ENCODE results near the gene GRM4.

The GRM4 gene

GRCh38 chr6:34106900-34107299, 39.0 kb downstream of the GRM4 start:
- no peak for DNase-seq (ENCODE audit: low read depth in 2 of 2)

GRCh38 chr6:34106421-34106820, 39.5 kb downstream of the GRM4 start:
- DNase-seq (ENCODE audit: low read depth in 2 of 2), result no peak

GRCh38 chr6:34104628-34105027, 41.3 kb downstream of the GRM4 start:
- no peak for DNase-seq (ENCODE audit: low read depth in 2 of 2)

- no peak for DNase-seq (ENCODE audit: low read depth in 2 of 2)
Measured at GRCh38 chr6:34104186-34104585, 41.7 kb downstream of the GRM4 start.

GRCh38 chr6:34103321-34103720, 42.6 kb downstream of the GRM4 start:
- no peak for DNase-seq (ENCODE audit: low read depth in 2 of 2)

GRCh38 chr6:34102696-34103095, 43.2 kb downstream of the GRM4 start:
- DNase-seq (ENCODE audit: low read depth in 2 of 2), result no peak

- no peak for DNase-seq (ENCODE audit: low read depth in 2 of 2)
Measured at GRCh38 chr6:34102099-34102656, 43.7 kb downstream of the GRM4 start.

- DNase-seq (ENCODE audit: low read depth in 2 of 2), result no peak
Measured at GRCh38 chr6:34100788-34101187, 45.1 kb downstream of the GRM4 start.

- no peak for DNase-seq (ENCODE audit: low read depth in 2 of 2)
Measured at GRCh38 chr6:34099878-34100277, 46.0 kb downstream of the GRM4 start.

- no peak for DNase-seq (ENCODE audit: low read depth in 2 of 2)
Measured at GRCh38 chr6:34098045-34098936, 47.6 kb downstream of the GRM4 start.

GRCh38 chr6:34096814-34097213, 49.1 kb downstream of the GRM4 start:
- no peak for DNase-seq (ENCODE audit: low read depth in 2 of 2)

- DNase-seq (ENCODE audit: low read depth in 2 of 2), result no peak
Measured at GRCh38 chr6:34096193-34096592, 49.7 kb downstream of the GRM4 start.

- DNase-seq (ENCODE audit: low read depth in 2 of 2), result no peak
Measured at GRCh38 chr6:34095741-34096140, 50.1 kb downstream of the GRM4 start.

- DNase-seq (ENCODE audit: low read depth in 2 of 2), result no peak
Measured at GRCh38 chr6:34095136-34095505, 50.8 kb downstream of the GRM4 start.

- no peak for DNase-seq (ENCODE audit: low read depth in 2 of 2)
Measured at GRCh38 chr6:34094474-34095135, 51.3 kb downstream of the GRM4 start.

GRCh38 chr6:34093854-34094430, 51.9 kb downstream of the GRM4 start:
- no peak for DNase-seq (ENCODE audit: low read depth in 2 of 2)

GRCh38 chr6:34093206-34093605, 52.7 kb downstream of the GRM4 start:
- DNase-seq (ENCODE audit: low read depth in 2 of 2), result no peak

GRCh38 chr6:34092631-34093030, 53.3 kb downstream of the GRM4 start:
- DNase-seq (ENCODE audit: low read depth in 2 of 2), result no peak

- DNase-seq (ENCODE audit: low read depth in 2 of 2), result no peak
Measured at GRCh38 chr6:34090935-34091334, 55.0 kb downstream of the GRM4 start.

GRCh38 chr6:34090529-34090928, 55.4 kb downstream of the GRM4 start:
- no peak for DNase-seq (ENCODE audit: low read depth in 2 of 2)

- no peak for DNase-seq (ENCODE audit: low read depth in 2 of 2)
Measured at GRCh38 chr6:34086558-34086957, 59.3 kb downstream of the GRM4 start.

- DNase-seq (ENCODE audit: low read depth in 2 of 2), result no peak
Measured at GRCh38 chr6:34085453-34086170, 60.3 kb downstream of the GRM4 start.

Measured in stimulated activated CD8-positive, alpha-beta memory T cell treated with anti-CD3 and anti-CD28 coated beads, Interleukin-7, amount 100 ng/mL, for 4 hours (primary cell).